ENCODE measurements around the gene UBE2H.

The UBE2H gene

GRCh38 chr7:129950191-129950932, 2.4 kb downstream of the UBE2H start:
- DNase-seq (ENCODE audit: low spot score) = peak; percentile 38

GRCh38 chr7:129949292-129950133, 3.2 kb downstream of the UBE2H start:
- peak; percentile 80 for DNase-seq (ENCODE audit: low spot score)

- peak; percentile 98 for DNase-seq (ENCODE audit: low spot score)
These were observed 3.9 kb downstream of the UBE2H start for GRCh38 chr7:129948877-129949291.

GRCh38 chr7:129948338-129948737, 4.4 kb downstream of the UBE2H start:
- DNase-seq (ENCODE audit: low spot score) = no peak

- no peak for DNase-seq (ENCODE audit: low spot score)
These were observed 5.1 kb downstream of the UBE2H start for GRCh38 chr7:129947701-129948100.

- DNase-seq (ENCODE audit: low spot score) = no peak
These were observed 5.7 kb downstream of the UBE2H start for GRCh38 chr7:129947049-129947448.

- DNase-seq (ENCODE audit: low spot score) = no peak
These were observed 6.5 kb downstream of the UBE2H start for GRCh38 chr7:129946282-129946681.

- DNase-seq (ENCODE audit: low spot score) = no peak
These were observed 9.4 kb downstream of the UBE2H start for GRCh38 chr7:129943352-129943751.

- DNase-seq (ENCODE audit: low spot score) = no peak
These were observed 12.4 kb downstream of the UBE2H start for GRCh38 chr7:129940329-129940728.

- no peak for DNase-seq (ENCODE audit: low spot score)
These were observed 12.9 kb downstream of the UBE2H start for GRCh38 chr7:129939881-129940280.

GRCh38 chr7:129933627-129934026, 19.1 kb downstream of the UBE2H start:
- DNase-seq (ENCODE audit: low spot score) = no peak

- DNase-seq (ENCODE audit: low spot score) = no peak
These were observed 26.1 kb downstream of the UBE2H start for GRCh38 chr7:129926618-129927017.

GRCh38 chr7:129925416-129926002, 27.3 kb downstream of the UBE2H start:
- DNase-seq (ENCODE audit: low spot score) = no peak

- no peak for DNase-seq (ENCODE audit: low spot score)
These were observed 28.2 kb downstream of the UBE2H start for GRCh38 chr7:129924602-129925001.

GRCh38 chr7:129923709-129924108, 29.1 kb downstream of the UBE2H start:
- DNase-seq (ENCODE audit: low spot score) = no peak

GRCh38 chr7:129919492-129919891, 33.3 kb downstream of the UBE2H start:
- no peak for DNase-seq (ENCODE audit: low spot score)

GRCh38 chr7:129918922-129919321, 33.8 kb downstream of the UBE2H start:
- no peak for DNase-seq (ENCODE audit: low spot score)

GRCh38 chr7:129917934-129918333, 34.8 kb downstream of the UBE2H start:
- no peak for DNase-seq (ENCODE audit: low spot score)

GRCh38 chr7:129914536-129915272, 38.1 kb downstream of the UBE2H start:
- DNase-seq (ENCODE audit: low spot score) = no peak

GRCh38 chr7:129913428-129913827, 39.3 kb downstream of the UBE2H start:
- DNase-seq (ENCODE audit: low spot score) = no peak

- no peak for DNase-seq (ENCODE audit: low spot score)
These were observed 41.0 kb downstream of the UBE2H start for GRCh38 chr7:129911790-129912189.

- no peak for DNase-seq (ENCODE audit: low spot score)
These were observed 43.1 kb downstream of the UBE2H start for GRCh38 chr7:129909669-129910068.
